Measurements from ENCODE around the gene SLC2A13. TPM values are rescaled to one million over a fixed set of nuclear protein-coding genes. Genes with fewer than 3 reads are reported as not detected.

SLC2A13 gene
- total and polyA plus RNA-seq, 4 donors: 1.9 to 20.2 (median 6.9) TPM

DNA sequence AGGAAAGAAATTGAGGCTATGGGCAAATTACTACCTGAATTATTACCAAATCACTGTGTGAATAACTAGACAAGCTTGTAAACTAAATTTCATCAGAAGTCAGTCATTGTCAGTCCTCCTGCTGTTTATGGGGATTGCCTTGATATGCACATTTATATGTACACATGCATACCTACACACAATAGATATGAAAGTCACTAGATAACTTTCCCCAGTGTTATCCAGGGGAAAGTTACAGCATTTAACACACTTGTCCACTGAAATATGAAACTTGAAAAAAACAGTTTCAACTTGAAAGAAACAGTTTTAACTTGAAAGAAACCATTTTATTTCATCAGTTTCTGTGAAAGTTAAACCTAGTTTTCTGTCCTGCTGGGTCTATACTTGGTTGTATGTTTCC, 199.6 kb downstream of the SLC2A13 start:
- H3K36me3 ChIP-seq (ENCODE audit: control insufficient read depth in 4 of 4, insufficient read depth in 3 of 4, low read depth in 1 of 4, low read length in 3 of 4): no peaks in the 10 kb centered on the region

GRCh38 chr12:39905152-39905551, 200.7 kb downstream of the SLC2A13 start:
- H3K4me1 ChIP-seq (ENCODE audit: control insufficient read depth in 4 of 4, insufficient read depth in 4 of 4, low read length in 3 of 4): peaks cover 0 to 3% (median 1%) of the 10 kb centered on the region in 4 donors
- no peaks in the 10 kb centered on the region for H3K27me3 ChIP-seq (ENCODE audit: control insufficient read depth in 4 of 4, insufficient read depth in 4 of 4, low read length in 3 of 4)
- no peaks in the 10 kb centered on the region for H3K36me3 ChIP-seq (ENCODE audit: control insufficient read depth in 4 of 4, insufficient read depth in 3 of 4, low read depth in 1 of 4, low read length in 3 of 4)
- no peak overlapping the region for H3K4me3 ChIP-seq (ENCODE audit: low read depth in 1 of 3, low read length in 3 of 3)
- no peak overlapping the region for H3K9ac ChIP-seq (ENCODE audit: low read depth in 1 of 2, low read length in 2 of 2)
- no peaks in the 10 kb centered on the region for H3K9me3 ChIP-seq (ENCODE audit: control insufficient read depth in 4 of 4, low read length in 3 of 4)
- 83% methylated on average over 1 of the region's 1 CpG for WGBS
- H3K27ac ChIP-seq (ENCODE audit: low read depth in 1 of 2, low read length in 2 of 2): no peak overlapping the region
- TF ChIP-seq RXRA (IDR thresholded peaks at IDR 0.05) (no peak), HNF4A (conservative IDR thresholded peaks at IDR 0.05) (no peak), JUND (IDR thresholded peaks at IDR 0.05) (no peak), HNF4G (IDR thresholded peaks at IDR 0.05) (no peak), SP1 (IDR thresholded peaks at IDR 0.05) (no peak)
- DNase-seq (ENCODE audit: low spot score): no peak

More for the DNA sequence above, 199.6 kb downstream of the SLC2A13 start:
- no peak for DNase-seq (ENCODE audit: low spot score)
- no peaks in the 10 kb centered on the region for H3K9me3 ChIP-seq (ENCODE audit: control insufficient read depth in 4 of 4, low read length in 3 of 4)
- no peak overlapping the region for H3K4me3 ChIP-seq (ENCODE audit: low read depth in 1 of 3, low read length in 3 of 3)
- H3K9ac ChIP-seq (ENCODE audit: low read depth in 1 of 2, low read length in 2 of 2): no peak overlapping the region
- no peak overlapping the region for H3K27ac ChIP-seq (ENCODE audit: low read depth in 1 of 2, low read length in 2 of 2)
- peaks cover 0 to 6% (median 2%) of the 10 kb centered on the region in 4 donors for H3K4me1 ChIP-seq (ENCODE audit: control insufficient read depth in 4 of 4, insufficient read depth in 4 of 4, low read length in 3 of 4)
- TF ChIP-seq ATF3 (IDR thresholded peaks at IDR 0.05) (no peak), YY1 (IDR thresholded peaks at IDR 0.05) (no peak), REST (IDR thresholded peaks at IDR 0.05) (no peak), GABPA (IDR thresholded peaks at IDR 0.05 in 1 of 2, conservative IDR thresholded peaks at IDR 0.05 in 1 of 2) (no peak), NR2F2 (IDR thresholded peaks at IDR 0.05) (no peak), JUND (IDR thresholded peaks at IDR 0.05) (no peak), EGR1 (IDR thresholded peaks at IDR 0.05; ENCODE audit: low read depth in 2 of 2) (no peak), SP1 (IDR thresholded peaks at IDR 0.05) (no peak), ZBTB33 (IDR thresholded peaks at IDR 0.05) (no peak), FOXA1 (IDR thresholded peaks at IDR 0.05) (no peak)
- no peaks in the 10 kb centered on the region for H3K27me3 ChIP-seq (ENCODE audit: control insufficient read depth in 4 of 4, insufficient read depth in 4 of 4, low read length in 3 of 4)

DNA sequence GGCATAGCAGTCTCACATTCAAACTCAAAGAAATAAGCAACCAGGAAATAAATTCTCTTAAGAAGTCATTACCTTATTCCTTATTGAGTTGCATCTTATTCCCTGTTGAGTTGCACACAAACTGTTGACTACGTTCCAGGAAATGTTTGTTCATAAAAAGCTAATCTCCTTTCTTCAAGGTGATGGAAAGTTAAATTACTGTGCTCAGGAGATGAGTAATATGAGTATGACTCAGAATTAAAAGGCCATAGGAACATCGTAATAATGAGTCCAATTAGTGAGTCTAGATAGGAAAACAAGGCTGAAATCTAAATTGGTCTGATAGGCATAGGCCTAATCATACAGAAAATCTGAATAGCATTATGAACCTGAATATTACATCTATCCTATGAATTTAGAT, 203.1 kb downstream of the SLC2A13 start:
- Histone ChIP-seq H3K4me3 (ENCODE audit: low read depth in 1 of 3, low read length in 3 of 3) (no peak overlapping the region), H3K9ac (ENCODE audit: low read depth in 1 of 2, low read length in 2 of 2) (no peak overlapping the region), H3K36me3 (ENCODE audit: control insufficient read depth in 4 of 4, insufficient read depth in 3 of 4, low read depth in 1 of 4, low read length in 3 of 4) (no peaks in the 10 kb centered on the region), H3K9me3 (ENCODE audit: control insufficient read depth in 4 of 4, low read length in 3 of 4) (no peaks in the 10 kb centered on the region), H3K27me3 (ENCODE audit: control insufficient read depth in 4 of 4, insufficient read depth in 4 of 4, low read length in 3 of 4) (no peaks in the 10 kb centered on the region), H3K27ac (ENCODE audit: low read depth in 1 of 2, low read length in 2 of 2) (no peak overlapping the region), H3K4me1 (ENCODE audit: control insufficient read depth in 4 of 4, insufficient read depth in 4 of 4, low read length in 3 of 4) (peaks cover 0 to 3% (median 1%) of the 10 kb centered on the region in 4 donors)
- WGBS: 85% methylated on average over 2 of the region's 2 CpGs
- DNase-seq (ENCODE audit: low spot score): no peak
- TF ChIP-seq TAF1 (conservative IDR thresholded peaks at IDR 0.05): no peak
